ENCODE data around the gene NELFA. TPM values are rescaled to one million over a fixed set of nuclear protein-coding genes. Genes with fewer than 3 reads are reported as not detected.

The NELFA gene
- total RNA-seq, 6 experiments from 2014 or later: 6.6 to 14.7 (median 8.7) TPM

DNA sequence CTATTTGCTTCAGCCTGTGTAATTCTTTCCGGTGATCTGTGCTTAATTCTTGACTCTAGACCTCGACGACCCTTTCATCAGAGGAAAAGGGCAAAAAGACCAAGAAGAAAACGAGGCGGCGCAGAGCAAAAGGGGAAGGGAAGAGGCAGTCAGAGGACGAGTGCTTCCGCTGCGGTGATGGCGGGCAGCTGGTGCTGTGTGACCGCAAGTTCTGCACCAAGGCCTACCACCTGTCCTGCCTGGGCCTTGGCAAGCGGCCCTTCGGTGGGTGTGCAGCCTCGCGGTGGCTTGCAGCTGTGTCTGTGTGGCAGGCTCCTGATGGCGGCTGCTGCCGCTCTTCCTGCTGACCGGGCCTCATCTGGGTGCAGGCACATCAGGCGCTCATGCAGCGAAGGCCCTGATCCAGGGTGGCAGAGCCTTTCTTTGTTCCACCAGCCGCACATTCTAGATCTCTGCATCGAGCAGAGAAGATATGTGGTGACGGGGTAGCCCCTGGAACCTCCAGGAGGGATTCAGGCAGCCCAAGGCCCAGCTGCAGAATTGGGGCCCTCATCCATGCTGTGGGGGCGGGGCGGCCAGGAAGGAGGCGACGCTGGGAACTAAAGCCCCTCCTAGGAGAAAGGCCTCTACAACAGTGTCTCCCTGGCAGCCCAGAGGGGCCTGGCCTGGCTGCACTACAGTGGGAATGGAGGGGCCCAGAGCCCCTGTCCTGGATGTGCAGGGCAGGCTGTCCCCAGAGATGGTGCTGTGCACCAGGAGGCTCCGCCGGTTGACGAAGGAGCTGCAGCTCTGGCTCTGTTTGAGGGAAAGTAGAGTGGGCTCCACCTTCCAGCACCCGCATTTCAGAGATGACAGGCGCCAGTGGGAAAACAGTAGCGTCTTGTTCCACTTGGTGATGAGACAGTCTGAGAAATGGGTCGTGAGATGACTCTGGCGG is 32.1 kb downstream of the NELFA start:
- intact Hi-C loops (cut with DNase I): no loop called here
- peak in 1 of 3 donors; percentile 39 for DNase-seq
- H3K36me3 ChIP-seq: peaks cover 0 to 32% (median 4%) of the 10 kb centered on the region in 4 donors

DNA sequence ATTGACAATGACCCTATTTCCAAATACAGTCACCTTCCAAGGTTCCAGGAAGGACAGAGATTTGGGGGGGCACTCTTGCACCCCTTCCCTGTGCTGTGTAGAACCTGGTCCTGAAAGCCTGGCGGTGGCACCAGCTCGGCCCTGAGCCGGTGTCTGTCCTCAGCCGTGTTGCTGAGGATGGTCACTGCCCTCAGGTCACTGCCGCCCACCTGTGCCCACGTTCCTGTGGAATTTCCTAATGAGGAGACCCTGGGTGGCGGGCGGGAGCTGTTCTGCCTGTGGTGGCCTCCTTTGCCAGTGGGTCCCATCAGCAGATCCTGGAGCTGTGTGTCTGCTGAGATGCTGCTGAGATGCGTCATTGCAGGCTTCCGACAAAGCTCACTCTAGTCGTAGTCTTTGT is 32.9 kb downstream of the NELFA start:
- intact Hi-C loops (cut with DNase I): no loop called here
- Histone ChIP-seq H3K4me3 (no peak overlapping the region), H3K36me3 (peaks cover 0 to 24% (median 4%) of the 10 kb centered on the region in 4 donors), H3K4me1 (no peaks in the 10 kb centered on the region), H3K27me3 (no peaks in the 10 kb centered on the region), H3K9me3 (no peaks in the 10 kb centered on the region), H3K27ac (no peak overlapping the region)
- TF ChIP-seq POLR2A (IDR thresholded peaks at IDR 0.05): no peak
- TF ChIP-seq, protein P1, sequence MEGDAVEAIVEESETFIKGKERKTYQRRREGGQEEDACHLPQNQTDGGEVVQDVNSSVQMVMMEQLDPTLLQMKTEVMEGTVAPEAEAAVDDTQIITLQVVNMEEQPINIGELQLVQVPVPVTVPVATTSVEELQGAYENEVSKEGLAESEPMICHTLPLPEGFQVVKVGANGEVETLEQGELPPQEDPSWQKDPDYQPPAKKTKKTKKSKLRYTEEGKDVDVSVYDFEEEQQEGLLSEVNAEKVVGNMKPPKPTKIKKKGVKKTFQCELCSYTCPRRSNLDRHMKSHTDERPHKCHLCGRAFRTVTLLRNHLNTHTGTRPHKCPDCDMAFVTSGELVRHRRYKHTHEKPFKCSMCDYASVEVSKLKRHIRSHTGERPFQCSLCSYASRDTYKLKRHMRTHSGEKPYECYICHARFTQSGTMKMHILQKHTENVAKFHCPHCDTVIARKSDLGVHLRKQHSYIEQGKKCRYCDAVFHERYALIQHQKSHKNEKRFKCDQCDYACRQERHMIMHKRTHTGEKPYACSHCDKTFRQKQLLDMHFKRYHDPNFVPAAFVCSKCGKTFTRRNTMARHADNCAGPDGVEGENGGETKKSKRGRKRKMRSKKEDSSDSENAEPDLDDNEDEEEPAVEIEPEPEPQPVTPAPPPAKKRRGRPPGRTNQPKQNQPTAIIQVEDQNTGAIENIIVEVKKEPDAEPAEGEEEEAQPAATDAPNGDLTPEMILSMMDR (IDR thresholded peaks at IDR 0.05): no peak
- peak in 1 of 3 donors; percentile 23 for DNase-seq
- no peak for ATAC-seq
- WGBS (ENCODE audit: insufficient coverage, low coverage, low lambda C conversion rate, missing lambda C conversion rate): 100% methylated on average over 2 of the region's 11 CpGs

More for the DNA sequence above, 32.1 kb downstream of the NELFA start:
- H3K27ac ChIP-seq: no peak overlapping the region
- ATAC-seq: no peak
- TF ChIP-seq, protein P1 (IDR thresholded peaks at IDR 0.05): no peak
- no peak for TF ChIP-seq POLR2A (IDR thresholded peaks at IDR 0.05)
- H3K4me3 ChIP-seq: no peak overlapping the region
- no peaks in the 10 kb centered on the region for H3K27me3 ChIP-seq
- 93% methylated on average over 6 of the region's 35 CpGs for WGBS (ENCODE audit: insufficient coverage, low coverage, low lambda C conversion rate, missing lambda C conversion rate)
- H3K9me3 ChIP-seq: no peaks in the 10 kb centered on the region
- H3K4me1 ChIP-seq: no peaks in the 10 kb centered on the region

GRCh38 chr4:1975391-1975801 is 33.4 kb downstream of the NELFA start:
- Histone ChIP-seq H3K4me3 (no peak overlapping the region), H3K4me1 (no peaks in the 10 kb centered on the region), H3K27ac (no peak overlapping the region), H3K27me3 (no peaks in the 10 kb centered on the region), H3K9me3 (no peaks in the 10 kb centered on the region), H3K36me3 (peaks cover 0 to 19% (median 4%) of the 10 kb centered on the region in 4 donors)
- ATAC-seq (no peak), DNase-seq (peak in 1 of 3 donors; percentile 42)
- intact Hi-C loops (cut with DNase I): no loop called here
- TF ChIP-seq, protein P1 (IDR thresholded peaks at IDR 0.05): no peak
- no peak for TF ChIP-seq POLR2A (IDR thresholded peaks at IDR 0.05)
- WGBS (ENCODE audit: insufficient coverage, low coverage, low lambda C conversion rate, missing lambda C conversion rate): 100% methylated on average over 2 of the region's 14 CpGs

- no peak for TF ChIP-seq POLR2A (IDR thresholded peaks at IDR 0.05)
- TF ChIP-seq, protein P1 (IDR thresholded peaks at IDR 0.05): no peak
- Histone ChIP-seq H3K36me3 (peaks cover 0 to 17% (median 4%) of the 10 kb centered on the region in 4 donors), H3K27ac (no peak overlapping the region), H3K27me3 (no peaks in the 10 kb centered on the region), H3K9me3 (no peaks in the 10 kb centered on the region), H3K4me3 (no peak overlapping the region), H3K4me1 (no peaks in the 10 kb centered on the region)
- intact Hi-C loops (cut with DNase I): no loop called here
- DNase-seq (peak in 1 of 3 donors; percentile 28), ATAC-seq (no peak)
- 96% methylated on average over 5 of the region's 8 CpGs for WGBS (ENCODE audit: insufficient coverage, low coverage, low lambda C conversion rate, missing lambda C conversion rate)
These were observed 33.9 kb downstream of the NELFA start for GRCh38 chr4:1974840-1975239.

Data from right lobe of liver (tissue), 6 donors.